Activated B cell treated with CpG ODN at 0.5 μM for 24 hours (primary cell): ENCODE measurements around the gene OR10G3. TPM values are rescaled to one million over a fixed set of nuclear protein-coding genes. Genes with fewer than 3 reads are reported as not detected.

ENCODE experiments used
- total RNA-seq: library from RNA; stranded (reverse); gene quantifications from 2 replicates; pipeline ENCODE4 v1.2.3, GENCODE V29; 2022

Gene OR10G3
- total RNA-seq, 1 donor from 2014 or later = not detected

Other genes starting within 250 kb of the OR10G3 start
- 100 and 102 TPM in 2 replicates for gene SUPT16H, start 196.1 kb downstream of the OR10G3 start, total RNA-seq
- 113 and 133 TPM in 2 replicates for gene CHD8, start 124.0 kb downstream of the OR10G3 start, total RNA-seq
- 25.0 and 27.5 TPM in 2 replicates for gene RAB2B, start 103.1 kb downstream of the OR10G3 start, total RNA-seq
- 77.2 and 81.4 TPM in 2 replicates for gene TOX4, start 102.9 kb downstream of the OR10G3 start, total RNA-seq
- gene METTL3, start 68.7 kb downstream of the OR10G3 start, total RNA-seq = 81.9 and 94.5 TPM in 2 replicates
- 0.24 and 0.37 TPM in 2 replicates for gene SALL2, start 53.7 kb downstream of the OR10G3 start, total RNA-seq
- not detected in 2 replicates for gene OR10G2, start 54.9 kb upstream of the OR10G3 start, total RNA-seq
- gene OR4E2, start 73.8 kb upstream of the OR10G3 start, total RNA-seq = not detected in 2 replicates
- gene OR4E1, start 93.7 kb upstream of the OR10G3 start, total RNA-seq = not detected in 2 replicates